HCT116 (cell line): ENCODE data around the gene EEF1AKMT2. TPM values are rescaled to one million over a fixed set of nuclear protein-coding genes. Genes with fewer than 3 reads are reported as not detected.

ENCODE experiments used
- ATAC-seq: fragments of 200-7000 bp; cut with Tn5 transposase; 2 replicates; pipeline ENCODE4 v1.9.1; 2020; ENCODE audit warnings: mild to moderate bottlenecking, moderate library complexity
- BruUV-seq: library from RNA; stranded (reverse); fragments of 400-500 nt; replicated peaks from 2 replicates; lab custom pipeline; 2021; lab: Mats Ljungman, UMichigan
- CTCF ChIA-PET: fragments of 300-600 bp; sonication (Branson Sonifier 250); formaldehyde crosslinking; loops from one replicate; lab custom pipeline; 2021; ENCODE audit warnings: antibody characterized with exemption; lab: Charles Lee
- POLR2A ChIA-PET: fragments of 300-600, 350-600 bp; sonication (Branson Sonifier 250); formaldehyde crosslinking; loops from one replicate; lab custom pipeline; 2021; ENCODE audit warnings: antibody characterized with exemption; lab: Charles Lee
- RAD21 ChIA-PET, 2 experiments: fragments of 300-600 bp; sonication (Branson Sonifier 250); formaldehyde crosslinking; loops; one replicate each; lab custom pipeline; 2023; ENCODE audit warnings: low total read pairs in 2 of 2; ENCODE audit not compliant: uncharacterized antibody in 2 of 2, unreplicated experiment in 2 of 2, low non-redundant PET in 1 of 2; lab: Charles Lee
- DNase-seq: peaks from one replicate; pipeline ENCODE4 v3.0.0-alpha.2; 2010; ENCODE audit warnings: low read depth, low spot score
- H2AFZ ChIP-seq: fragments of 200-600 bp; shearing (Covaris generic), sonication (generic); 2 replicates; pipeline ENCODE4 v1.6.1; 2017; ENCODE audit warnings: low read depth, mixed run types, mixed read lengths, antibody characterized with exemption, low read length; ENCODE audit not compliant: poor library complexity, severe bottlenecking
- H3K27ac ChIP-seq: 2 replicates; pipeline ENCODE4 v1.5.1; 2012; ENCODE audit warnings: low read depth, low read length
- H3K27me3 ChIP-seq: fragments of 200-600 bp; sonication (generic); 2 replicates; pipeline ENCODE4 v1.6.1; 2016; ENCODE audit warnings: mixed run types, low read length, mixed read lengths; ENCODE audit not compliant: insufficient read depth
- H3K36me3 ChIP-seq, 2 experiments: fragments of 200-500 bp in 1 of 2; fragments of 200-600 bp in 1 of 2; sonication (Bioruptor generic) in 1 of 2; sonication (generic) in 1 of 2; 2 replicates each; pipeline versions ENCODE4 v1.5.1 to v1.6.1; 2014 to 2016; ENCODE audit warnings: low read length in 2 of 2, inconsistent platforms in 1 of 2, mixed read lengths in 1 of 2, mixed run types in 1 of 2; ENCODE audit not compliant: insufficient read depth in 2 of 2, control insufficient read depth in 1 of 2
- H3K4me1 ChIP-seq, 2 experiments: fragments of 200-600 bp in 1 of 2; sonication (generic) in 1 of 2; 2 replicates each; pipeline versions ENCODE4 v1.5.1 to v1.6.1; 2012 to 2017; ENCODE audit warnings: low read length in 2 of 2, inconsistent platforms in 1 of 2, mild to moderate bottlenecking in 1 of 2, mixed read lengths in 1 of 2, mixed run types in 1 of 2, moderate library complexity in 1 of 2; ENCODE audit not compliant: insufficient read depth in 2 of 2, control insufficient read depth in 1 of 2
- H3K4me2 ChIP-seq: fragments of 200-600 bp; sonication (generic); 2 replicates; pipeline ENCODE4 v1.6.1; 2017; ENCODE audit warnings: mixed run types, low read length, mixed read lengths
- H3K4me3 ChIP-seq, 2 experiments: fragments of 200-600 bp in 1 of 2; sonication (generic) in 1 of 2; replicated peaks in 1 of 2; 2 replicates each; pipeline ENCODE4 v1.5.1; 2011 to 2016; ENCODE audit warnings: low read length in 2 of 2, control low read depth in 1 of 2, low read depth in 1 of 2, mild to moderate bottlenecking in 1 of 2, mixed read lengths in 1 of 2, mixed run types in 1 of 2
- H3K79me2 ChIP-seq: fragments of 200-600 bp; sonication (generic); 2 replicates; pipeline ENCODE4 v1.6.1; 2017; ENCODE audit warnings: mild to moderate bottlenecking, mixed run types, low read length, moderate library complexity, mixed read lengths; ENCODE audit not compliant: insufficient read depth
- H3K9ac ChIP-seq: fragments of 200-600 bp; sonication (generic); 2 replicates; pipeline ENCODE4 v1.6.1; 2016; ENCODE audit warnings: low read length, mixed read lengths
- H3K9me2 ChIP-seq: fragments of 200-600 bp; sonication (generic), shearing (Covaris generic); 2 replicates; pipeline ENCODE4 v1.6.1; 2017; ENCODE audit warnings: mixed run types, mild to moderate bottlenecking, moderate library complexity; ENCODE audit not compliant: insufficient read depth
- H3K9me3 ChIP-seq, 2 experiments: fragments of 200-500 bp in 1 of 2; fragments of 200-600 bp in 1 of 2; sonication (Bioruptor generic) in 1 of 2; sonication (generic) in 1 of 2; 2 replicates each; pipeline ENCODE4 v1.6.1; 2014 to 2017; ENCODE audit warnings: low read length in 2 of 2, mixed read lengths in 2 of 2, inconsistent platforms in 1 of 2, low read depth in 1 of 2, mild to moderate bottlenecking in 1 of 2, mixed run types in 1 of 2, moderate library complexity in 1 of 2; ENCODE audit not compliant: control insufficient read depth in 1 of 2, insufficient read depth in 1 of 2
- H4K20me1 ChIP-seq: fragments of 200-600 bp; sonication (generic), shearing (Covaris generic); 2 replicates; pipeline ENCODE4 v1.6.1; 2017; ENCODE audit warnings: mixed run types, mild to moderate bottlenecking, moderate library complexity; ENCODE audit not compliant: insufficient read depth
- RAD21 ChIP-seq: IDR thresholded peaks from 2 replicates; pipeline ENCODE4 v1.6.1; 2012; ENCODE audit warnings: low read depth, mild to moderate bottlenecking
- ZFX ChIP-seq: fragments of 450-650 bp; IDR thresholded peaks from 2 replicates; pipeline ENCODE4 v1.6.1; 2017
- intact Hi-C: fragments of 100-400 bp; cut with micrococcal nuclease; formaldehyde crosslinking; loops from 2 replicates; pipeline ENCODE4 v1.10.0; 2022
- total RNA-seq: library from RNA; stranded (reverse); gene quantifications from one replicate; pipeline ENCODE4 v1.2.1, GENCODE V29; 2021; ENCODE audit not compliant: unreplicated experiment
- TF ChIP-seq, protein P1 (sequence below), 3 experiments: fragments of 200-600 bp in 1 of 3; sonication (generic) in 1 of 3; IDR thresholded peaks in 2 of 3; conservative IDR thresholded peaks in 1 of 3; 2 replicates each; pipeline ENCODE4 v1.5.1; 2012 to 2017; ENCODE audit warnings: low read depth in 2 of 3, low read length in 2 of 3, antibody characterized with exemption in 1 of 3, borderline replicate concordance in 1 of 3, control low read depth in 1 of 3, mild to moderate bottlenecking in 1 of 3, mixed read lengths in 1 of 3, mixed run types in 1 of 3, moderate library complexity in 1 of 3; ENCODE audit not compliant: insufficient read depth in 1 of 3

The EEF1AKMT2 gene
- total RNA-seq, 1 experiment from 2014 or later, result 39.6 TPM

GRCh38 chr10:124741281-124741921 is 50.3 kb downstream of the EEF1AKMT2 start:
- Histone ChIP-seq H3K9me3 (no peaks in the 10 kb centered on the region), H4K20me1 (no peaks in the 10 kb centered on the region), H3K79me2 (peaks cover 27% of the 10 kb centered on the region; the same call in 1 of the 2 replicates), H3K9me2 (no peaks in the 10 kb centered on the region), H2AFZ (no peak overlapping the region), H3K27me3 (no peaks in the 10 kb centered on the region), H3K4me1 (peaks cover 29 to 51% of the 10 kb centered on the region in 2 experiments), H3K4me2 (peak overlapping the region; percentile 4; the same call in 1 of the 2 replicates), H3K4me3 (no peak overlapping the region), H3K9ac (no peak overlapping the region), H3K27ac (no peak overlapping the region), H3K36me3 (no peaks in the 10 kb centered on the region)
- TF ChIP-seq ZFX (no peak), RAD21 (peak; percentile 88)
- TF ChIP-seq, protein P1, sequence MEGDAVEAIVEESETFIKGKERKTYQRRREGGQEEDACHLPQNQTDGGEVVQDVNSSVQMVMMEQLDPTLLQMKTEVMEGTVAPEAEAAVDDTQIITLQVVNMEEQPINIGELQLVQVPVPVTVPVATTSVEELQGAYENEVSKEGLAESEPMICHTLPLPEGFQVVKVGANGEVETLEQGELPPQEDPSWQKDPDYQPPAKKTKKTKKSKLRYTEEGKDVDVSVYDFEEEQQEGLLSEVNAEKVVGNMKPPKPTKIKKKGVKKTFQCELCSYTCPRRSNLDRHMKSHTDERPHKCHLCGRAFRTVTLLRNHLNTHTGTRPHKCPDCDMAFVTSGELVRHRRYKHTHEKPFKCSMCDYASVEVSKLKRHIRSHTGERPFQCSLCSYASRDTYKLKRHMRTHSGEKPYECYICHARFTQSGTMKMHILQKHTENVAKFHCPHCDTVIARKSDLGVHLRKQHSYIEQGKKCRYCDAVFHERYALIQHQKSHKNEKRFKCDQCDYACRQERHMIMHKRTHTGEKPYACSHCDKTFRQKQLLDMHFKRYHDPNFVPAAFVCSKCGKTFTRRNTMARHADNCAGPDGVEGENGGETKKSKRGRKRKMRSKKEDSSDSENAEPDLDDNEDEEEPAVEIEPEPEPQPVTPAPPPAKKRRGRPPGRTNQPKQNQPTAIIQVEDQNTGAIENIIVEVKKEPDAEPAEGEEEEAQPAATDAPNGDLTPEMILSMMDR (IDR thresholded peaks at IDR 0.05 in 2 of 3, conservative IDR thresholded peaks at IDR 0.05 in 1 of 3; ENCODE audit: borderline replicate concordance in 1 of 3, insufficient read depth in 1 of 3, low read depth in 2 of 3, low read length in 2 of 3), result peak; percentile 76 to 92 (median 89)
- ChIA-PET CTCF (interaction anchor here (0.6 to 3.0 kb wide), 41 partner anchors 8 to 747 kb away, joined by 3 to 46 read pairs (median 5); partner anchors contain the start of genes EEF1AKMT2 and LHPP), POLR2A (interaction anchor here (0.8 kb wide), 1 partner anchor 15 kb away, joined by 3 read pairs; no protein-coding TSS in a partner anchor), RAD21 (interaction anchor here (0.6 to 1.2 kb wide), 2 partner anchors 202 to 211 kb away, joined by 3 to 10 read pairs (median 7); no protein-coding TSS in a partner anchor)
- ATAC-seq (peak; percentile 60), DNase-seq (peak; percentile 50)
- TSS peak; percentile 12 for BruUV-seq
- intact Hi-C loops, result loop anchor here (1.0 to 5.0 kb wide), 6 partner anchors 94 to 1159 kb away; partner anchors contain the start of gene OAT
